H54 (cell line): ENCODE data around the gene PI16.

Experiments used
- DNase-seq: peaks from one replicate; pipeline ENCODE4 v3.0.0; 2011; ENCODE audit warnings: low spot score, mixed read lengths; ENCODE audit not compliant: insufficient read length
- FAIRE-seq: peaks from 3 replicates; lab custom pipeline; 2011; peaks lifted over from hg19 to GRCh38; lab: Jason Lieb, UNC
- POLR2A ChIP-seq: IDR thresholded peaks from 2 replicates; pipeline ENCODE4 v1.6.1; 2011; ENCODE audit warnings: low read depth, mild to moderate bottlenecking, low read length

PI16 gene

DNA sequence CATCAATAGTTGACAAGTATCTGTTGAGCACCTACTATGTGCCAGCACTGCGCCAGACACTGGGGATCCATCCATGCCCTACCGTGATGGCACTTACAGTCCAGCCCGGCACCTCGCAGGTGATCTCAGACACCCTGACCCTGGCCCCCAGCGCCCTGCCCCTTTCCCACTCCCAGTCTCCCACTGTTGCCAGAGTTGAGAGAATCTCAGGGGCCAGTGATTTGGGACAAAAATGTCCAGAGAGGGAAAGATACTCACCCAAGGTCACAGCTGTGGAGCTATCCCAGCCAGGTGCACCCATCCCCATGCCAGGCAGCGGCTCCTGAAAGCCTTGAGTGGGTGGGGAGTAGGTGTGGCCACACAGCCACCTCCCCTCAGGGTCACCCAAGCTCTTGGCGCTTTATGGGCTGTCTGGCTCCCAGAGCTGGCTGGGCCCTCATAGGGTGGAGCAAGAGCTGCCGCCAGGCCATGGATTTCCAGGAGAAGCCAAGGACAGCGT is 3.3 kb downstream of the PI16 start:
- no peak for FAIRE-seq
- no peak for DNase-seq
- no peak for TF ChIP-seq POLR2A

DNA sequence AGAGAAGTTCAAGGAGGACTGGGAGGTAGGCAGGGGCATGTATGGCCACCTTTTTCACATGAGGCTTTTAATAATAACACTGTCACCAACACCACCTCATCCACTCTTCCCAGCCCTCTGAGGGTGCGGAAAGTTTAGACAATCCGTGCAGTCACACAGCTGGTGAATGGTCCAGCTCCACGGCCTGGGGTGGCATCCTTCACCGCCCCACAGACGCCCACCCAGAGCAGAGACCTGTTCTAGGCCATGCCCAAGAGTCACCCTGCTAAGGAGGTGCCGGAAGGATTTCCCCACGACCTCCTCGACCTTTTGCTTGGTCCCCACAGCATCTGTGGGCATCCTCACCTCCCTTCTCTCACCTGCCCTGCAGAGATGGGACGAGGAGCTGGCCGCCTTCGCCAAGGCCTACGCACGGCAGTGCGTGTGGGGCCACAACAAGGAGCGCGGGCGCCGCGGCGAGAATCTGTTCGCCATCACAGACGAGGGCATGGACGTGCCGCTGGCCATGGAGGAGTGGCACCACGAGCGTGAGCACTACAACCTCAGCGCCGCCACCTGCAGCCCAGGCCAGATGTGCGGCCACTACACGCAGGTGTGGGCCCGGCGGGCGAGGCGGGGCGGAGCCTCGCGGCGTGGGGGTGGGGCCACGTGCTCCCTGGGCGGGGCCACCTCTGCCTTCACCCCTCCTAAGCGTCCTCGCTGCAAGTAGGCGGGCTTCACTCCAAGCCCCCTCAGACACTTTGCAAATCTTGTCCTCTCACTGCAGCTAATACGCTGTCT is 4.4 kb downstream of the PI16 start:
- FAIRE-seq (no peak), DNase-seq (no peak)
- no peak for TF ChIP-seq POLR2A

DNA sequence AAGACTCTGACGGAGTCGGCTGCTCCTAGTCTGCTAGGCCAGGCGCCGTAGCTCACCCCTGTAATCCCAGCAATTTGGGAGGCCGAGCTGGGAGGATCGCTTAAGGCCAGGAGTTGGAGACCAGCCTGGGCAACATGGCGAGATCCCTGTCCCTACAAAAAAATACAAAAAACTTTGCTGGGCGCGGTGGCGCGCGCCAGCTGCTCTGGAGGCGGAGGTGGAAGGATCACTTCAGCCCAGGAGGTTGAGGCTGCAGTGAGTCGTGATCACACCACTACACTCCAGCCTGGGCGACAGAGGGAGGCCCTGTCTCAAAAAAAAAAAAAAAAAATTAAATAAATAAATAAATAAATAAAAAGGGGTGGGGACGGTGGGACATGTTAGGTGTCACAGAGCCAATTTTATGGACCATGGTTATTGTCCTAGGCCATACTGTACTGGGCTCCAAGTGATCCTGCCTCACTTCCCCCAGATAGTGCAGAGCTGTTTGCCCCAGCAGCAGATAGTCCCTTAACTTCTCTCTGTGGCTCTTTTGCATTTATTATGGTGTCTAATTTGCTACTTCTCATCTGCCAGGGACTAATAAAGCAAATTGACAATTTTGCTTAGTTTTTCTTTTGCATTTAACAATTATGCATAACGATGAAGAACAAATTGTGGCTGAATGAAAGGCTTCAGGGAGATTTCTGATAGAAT is 5.2 kb downstream of the PI16 start:
- no peak for DNase-seq
- no peak for TF ChIP-seq POLR2A
- no peak for FAIRE-seq

DNA sequence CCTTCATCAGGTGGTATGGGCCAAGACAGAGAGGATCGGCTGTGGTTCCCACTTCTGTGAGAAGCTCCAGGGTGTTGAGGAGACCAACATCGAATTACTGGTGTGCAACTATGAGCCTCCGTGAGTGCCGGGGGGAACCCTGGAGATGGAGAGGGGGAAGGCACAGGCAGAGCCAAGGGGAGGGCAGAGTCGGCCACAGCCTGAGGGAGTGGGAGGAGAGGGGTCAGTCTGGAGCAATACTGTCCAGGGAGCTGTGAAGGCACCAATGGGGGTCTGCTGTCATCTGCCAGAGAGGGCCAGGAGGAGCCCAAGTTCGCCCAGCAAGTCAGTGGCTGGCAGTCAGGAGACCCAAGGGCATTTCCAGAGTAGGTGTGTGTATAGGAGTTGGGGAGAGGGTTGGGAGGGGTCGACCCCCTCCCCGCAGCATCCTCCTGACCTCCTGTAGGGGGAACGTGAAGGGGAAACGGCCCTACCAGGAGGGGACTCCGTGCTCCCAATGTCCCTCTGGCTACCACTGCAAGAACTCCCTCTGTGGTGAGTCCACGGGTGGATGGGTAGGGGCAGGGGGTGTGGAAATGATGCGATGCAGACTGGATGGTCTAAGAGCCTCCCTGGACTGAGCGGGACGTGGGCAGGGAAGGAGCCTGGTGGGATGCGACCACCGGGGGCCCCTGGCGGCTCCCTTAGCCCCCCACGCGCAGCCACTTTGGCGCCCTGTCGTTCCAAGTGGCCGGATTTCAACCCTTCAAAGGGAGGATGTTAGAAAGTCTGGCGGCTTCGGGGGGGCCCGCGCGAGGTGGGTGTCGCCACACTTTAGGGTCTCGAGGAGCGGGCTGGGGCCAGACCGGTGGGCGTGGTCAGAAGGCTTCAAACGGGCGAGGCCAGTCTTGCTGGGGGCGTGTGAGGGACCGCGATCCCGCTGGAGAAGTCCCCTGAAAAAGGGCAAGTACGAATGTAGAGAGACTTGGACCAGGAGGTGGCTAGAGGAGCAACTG is 7.2 kb downstream of the PI16 start:
- FAIRE-seq (no peak), DNase-seq (no peak)
- TF ChIP-seq POLR2A, result no peak

DNA sequence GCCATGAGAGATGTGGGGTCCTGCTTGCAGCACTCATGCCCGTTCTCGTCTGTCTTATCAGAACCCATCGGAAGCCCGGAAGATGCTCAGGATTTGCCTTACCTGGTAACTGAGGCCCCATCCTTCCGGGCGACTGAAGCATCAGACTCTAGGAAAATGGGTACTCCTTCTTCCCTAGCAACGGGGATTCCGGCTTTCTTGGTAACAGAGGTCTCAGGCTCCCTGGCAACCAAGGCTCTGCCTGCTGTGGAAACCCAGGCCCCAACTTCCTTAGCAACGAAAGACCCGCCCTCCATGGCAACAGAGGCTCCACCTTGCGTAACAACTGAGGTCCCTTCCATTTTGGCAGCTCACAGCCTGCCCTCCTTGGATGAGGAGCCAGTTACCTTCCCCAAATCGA is 8.3 kb downstream of the PI16 start:
- no peak for TF ChIP-seq POLR2A
- DNase-seq (peak; percentile 70), FAIRE-seq (no peak)

DNA sequence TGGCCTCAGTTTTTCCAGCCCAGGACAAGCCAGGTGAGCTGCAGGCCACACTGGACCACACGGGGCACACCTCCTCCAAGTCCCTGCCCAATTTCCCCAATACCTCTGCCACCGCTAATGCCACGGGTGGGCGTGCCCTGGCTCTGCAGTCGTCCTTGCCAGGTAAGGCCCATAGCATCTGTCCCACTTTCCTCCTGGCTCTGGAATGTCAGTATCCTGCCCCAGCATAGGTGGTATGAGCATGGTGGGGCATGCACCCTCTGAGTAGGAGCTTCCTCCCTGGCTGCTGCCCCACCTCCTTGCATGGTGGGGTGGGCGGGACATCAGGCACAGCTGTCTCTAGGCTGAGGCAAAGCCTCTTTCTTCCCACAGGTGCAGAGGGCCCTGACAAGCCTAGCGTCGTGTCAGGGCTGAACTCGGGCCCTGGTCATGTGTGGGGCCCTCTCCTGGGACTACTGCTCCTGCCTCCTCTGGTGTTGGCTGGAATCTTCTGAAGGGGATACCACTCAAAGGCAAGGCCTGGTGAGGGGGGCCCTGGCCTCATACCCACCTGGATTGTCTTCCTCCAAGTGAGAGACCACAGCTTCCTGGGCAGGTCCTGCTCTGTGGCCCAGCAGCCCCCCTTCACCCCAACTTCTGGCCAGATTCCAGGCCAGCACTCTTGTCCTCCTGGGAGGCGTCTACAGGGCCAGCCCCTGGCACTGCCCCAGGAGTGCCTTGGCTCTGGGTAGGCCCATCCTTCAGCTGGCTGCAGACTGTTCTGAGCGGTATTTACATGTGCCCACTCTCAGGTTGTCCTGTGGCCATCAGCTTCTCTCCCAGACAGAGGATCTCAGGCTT is 9.1 kb downstream of the PI16 start:
- FAIRE-seq, result no peak
- DNase-seq, result no peak
- TF ChIP-seq POLR2A, result no peak

DNA sequence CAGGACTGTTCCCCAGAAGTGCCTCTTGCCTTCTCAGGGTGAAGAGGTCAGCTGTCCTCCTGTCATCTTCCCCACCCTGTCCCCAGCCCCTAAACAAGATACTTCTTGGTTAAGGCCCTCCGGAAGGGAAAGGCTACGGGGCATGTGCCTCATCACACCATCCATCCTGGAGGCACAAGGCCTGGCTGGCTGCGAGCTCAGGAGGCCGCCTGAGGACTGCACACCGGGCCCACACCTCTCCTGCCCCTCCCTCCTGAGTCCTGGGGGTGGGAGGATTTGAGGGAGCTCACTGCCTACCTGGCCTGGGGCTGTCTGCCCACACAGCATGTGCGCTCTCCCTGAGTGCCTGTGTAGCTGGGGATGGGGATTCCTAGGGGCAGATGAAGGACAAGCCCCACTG is 9.8 kb downstream of the PI16 start:
- no peak for FAIRE-seq
- TF ChIP-seq POLR2A, result no peak

DNA sequence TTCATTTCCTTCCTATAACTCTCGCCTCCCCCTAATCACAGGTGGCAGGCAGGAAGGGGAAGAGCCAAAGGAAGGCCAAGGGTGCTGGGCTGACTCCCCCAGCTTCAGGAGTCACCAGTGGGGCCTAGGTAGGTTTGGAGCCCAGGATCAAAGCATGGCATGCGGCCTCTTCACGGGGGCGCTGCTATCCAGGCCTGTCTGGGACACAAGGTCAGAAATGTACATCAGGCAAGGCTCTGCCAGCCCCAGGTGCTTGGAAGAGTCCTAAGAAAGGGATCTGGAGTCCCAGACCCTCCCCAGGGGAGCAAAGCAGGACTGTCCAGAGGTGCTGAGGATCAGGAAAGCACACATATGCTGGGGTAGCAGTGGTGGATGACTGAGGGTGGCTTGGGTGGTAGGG is 10.4 kb downstream of the PI16 start:
- FAIRE-seq, result no peak
- TF ChIP-seq POLR2A, result no peak
- no peak for DNase-seq

More for the DNA sequence above, 9.8 kb downstream of the PI16 start:
- DNase-seq, result no peak

DNA sequence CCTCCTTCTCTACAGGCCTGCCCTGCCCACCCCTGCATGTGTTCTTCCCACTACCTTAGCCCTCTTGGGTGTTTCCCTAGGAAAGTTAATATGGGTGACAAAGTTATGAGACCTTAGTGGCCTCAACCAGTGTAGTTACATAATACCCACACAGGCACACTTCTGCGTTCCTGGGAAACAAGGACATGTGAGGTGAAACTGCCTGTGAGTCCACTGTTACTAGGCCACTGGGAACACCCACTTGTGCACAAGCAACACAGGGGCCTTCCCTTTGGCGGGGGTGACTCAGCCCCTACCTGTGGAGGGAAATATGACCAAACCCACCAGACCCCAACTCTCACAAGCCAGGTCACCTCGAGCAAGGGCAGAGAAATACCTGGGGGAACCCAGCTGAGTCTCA is 12.8 kb downstream of the PI16 start:
- DNase-seq (no peak), FAIRE-seq (no peak)
- no peak for TF ChIP-seq POLR2A

DNA sequence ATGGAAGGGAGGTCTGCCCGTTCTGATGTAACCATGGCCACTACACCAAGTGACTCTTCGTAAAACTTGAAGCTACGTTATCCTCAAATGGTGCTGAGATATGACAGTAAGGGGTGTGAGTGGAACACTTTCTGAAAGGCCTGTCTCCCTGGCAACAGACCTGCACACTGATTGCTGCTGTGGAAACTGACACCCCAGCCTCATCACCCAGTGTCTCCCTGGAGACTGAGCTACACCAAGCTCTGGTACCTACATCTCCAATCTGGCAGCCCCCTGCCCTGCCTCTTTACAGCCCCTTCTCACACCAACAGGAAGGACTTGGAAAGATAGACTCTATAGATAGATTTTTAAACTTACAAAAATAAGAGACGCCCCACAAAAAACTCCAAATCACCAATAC is 13.2 kb downstream of the PI16 start:
- FAIRE-seq, result no peak
- no peak for TF ChIP-seq POLR2A
- DNase-seq, result no peak

DNA sequence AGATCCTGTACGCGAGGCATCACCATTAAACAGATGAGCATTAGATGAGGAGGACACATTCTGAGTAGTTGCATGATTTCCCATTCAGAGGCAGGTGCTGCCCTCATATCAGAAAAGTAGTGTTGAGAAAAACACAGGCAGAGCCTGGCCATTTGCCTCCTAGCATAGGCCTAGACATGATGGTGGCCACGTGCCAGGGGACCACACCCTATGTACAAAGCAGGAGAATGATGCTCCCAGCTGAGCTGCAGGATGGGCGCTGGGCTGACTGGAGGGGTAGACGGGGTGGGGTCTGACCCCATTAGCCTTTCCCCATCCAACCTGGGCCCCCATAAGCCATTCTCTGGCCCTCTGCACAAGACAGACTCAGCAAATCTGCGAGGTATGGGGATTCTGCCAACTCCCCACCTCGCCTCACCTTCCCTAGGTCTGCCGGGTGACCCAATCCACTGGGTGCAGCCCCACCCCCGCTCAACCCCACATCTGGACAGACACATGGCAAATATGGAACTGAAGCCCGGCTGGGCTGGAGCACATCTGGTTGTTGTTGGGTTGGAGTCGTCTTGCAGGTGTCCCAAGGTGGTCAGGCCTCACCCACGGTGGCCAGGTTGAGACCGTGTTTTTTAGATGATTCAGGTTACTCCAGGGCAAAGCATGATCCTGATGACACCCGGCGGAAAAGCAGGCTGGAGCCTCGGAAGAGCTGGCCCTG is 13.9 kb downstream of the PI16 start:
- FAIRE-seq, result no peak
- no peak for TF ChIP-seq POLR2A
- no peak for DNase-seq

DNA sequence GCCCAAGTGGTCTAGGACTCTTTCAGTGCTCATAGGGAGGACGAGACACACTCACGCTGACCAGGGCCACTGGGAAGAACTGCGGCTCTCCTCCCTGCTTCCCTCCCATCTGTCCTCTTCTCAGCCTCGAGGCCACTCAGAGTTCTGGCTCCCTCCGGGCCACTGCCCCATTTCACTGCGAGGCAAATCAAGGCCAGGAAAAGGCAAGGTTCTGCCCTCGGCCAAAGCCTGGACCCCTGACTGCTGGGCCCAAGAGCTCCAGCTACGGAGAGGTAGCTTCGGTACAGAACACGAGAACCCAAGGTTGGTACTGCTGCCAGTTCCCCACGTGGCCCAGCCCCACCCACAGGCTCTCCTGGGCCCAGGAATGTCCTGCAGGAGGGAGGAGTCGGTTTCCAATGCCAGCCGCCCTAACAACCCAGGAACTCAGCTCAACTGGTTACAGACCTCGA is 14.7 kb downstream of the PI16 start:
- FAIRE-seq, result no peak
- no peak for TF ChIP-seq POLR2A
- DNase-seq, result no peak
